ENCODE data around the gene RASSF5. TPM values are rescaled to one million over a fixed set of nuclear protein-coding genes. Genes with fewer than 3 reads are reported as not detected.
A peak's percentile ranks its signal among the peaks of the same experiment; 100 is the strongest.

RASSF5 gene
- total and polyA plus RNA-seq, 2 experiments from 2014 or later = 0.48 to 4.4 TPM

GRCh38 chr1:206495493-206496046, 11.8 kb upstream of the RASSF5 start (continued):
- TF ChIP-seq ZNF462 (CRISPR knock-in tag; IDR thresholded peaks at IDR 0.05) = no peak
- no peak for TF ChIP-seq STAT1 (IDR thresholded peaks at IDR 0.05; ENCODE audit: unreplicated experiment)

- Mint-ChIP-seq H3K36me3 (ENCODE audit: low read depth) (peaks cover 20% of the 10 kb centered on the region), H3K27me3 (ENCODE audit: insufficient read depth, low read depth, poor library complexity) (peaks cover 15% of the 10 kb centered on the region), H3K4me1 (peaks cover 12% of the 10 kb centered on the region), H3K4me3 (no peak overlapping the region), H3K9me3 (no peaks in the 10 kb centered on the region), H3K27ac (peak overlapping the region; percentile 39)
- Histone ChIP-seq H3K27me3 (ENCODE audit: insufficient read depth) (no peaks in the 10 kb centered on the region), H2AFZ (no peak overlapping the region), H3K36me3 (ENCODE audit: insufficient read depth) (no peaks in the 10 kb centered on the region), H3K4me3 (no peak overlapping the region), H3K4me1 (ENCODE audit: insufficient read depth) (peaks cover 6% of the 10 kb centered on the region; the same call in 1 of the 2 replicates), H3F3A (replicated peaks; ENCODE audit: low read depth) (no peaks in the 10 kb centered on the region), H3K27ac (ENCODE audit: low read depth) (no peak overlapping the region), H4K20me1 (replicated peaks; ENCODE audit: insufficient read depth) (no peaks in the 10 kb centered on the region), H3K79me2 (replicated peaks; ENCODE audit: insufficient read depth) (no peaks in the 10 kb centered on the region), H3K9me2 (ENCODE audit: insufficient read depth) (no peaks in the 10 kb centered on the region), H3K4me2 (no peak overlapping the region)
- no peak for DNase-seq (ENCODE audit: low spot score)
- no peak for ATAC-seq
- TF ChIP-seq POLR2AphosphoS5 (IDR thresholded peaks at IDR 0.05; ENCODE audit: low read depth) (no peak), STAT1 (IDR thresholded peaks at IDR 0.05; ENCODE audit: unreplicated experiment) (no peak), CTCF (conservative IDR thresholded peaks at IDR 0.05; ENCODE audit: low read depth in 2 of 2) (no peak), CREB1 (CRISPR knock-in tag; IDR thresholded peaks at IDR 0.05; ENCODE audit: low read depth) (no peak), ZNF462 (CRISPR knock-in tag; IDR thresholded peaks at IDR 0.05) (no peak)
These were observed 11.1 kb upstream of the RASSF5 start for GRCh38 chr1:206496131-206496793.
